Measurements from ENCODE around the gene BLOC1S5.

BLOC1S5 gene

GRCh38 chr6:8000188-8000596 lies 64.0 kb downstream of the BLOC1S5 start:
- no peak for ATAC-seq
- no peak for TF ChIP-seq POU6F1 (CRISPR knock-in tag; IDR thresholded peaks at IDR 0.05; ENCODE audit: borderline replicate concordance, low read depth)
- TF ChIP-seq GLIS3 (CRISPR knock-in tag; IDR thresholded peaks at IDR 0.05): no peak
- TF ChIP-seq ZNF8 (CRISPR knock-in tag; IDR thresholded peaks at IDR 0.05): no peak
- no peak for TF ChIP-seq OSR1 (CRISPR knock-in tag; IDR thresholded peaks at IDR 0.05)
- TF ChIP-seq ZC3H10 (CRISPR knock-in tag; IDR thresholded peaks at IDR 0.05): no peak
- no peak for TF ChIP-seq ESRRG (CRISPR knock-in tag; IDR thresholded peaks at IDR 0.05)
- no peak for TF ChIP-seq ZFP3 (CRISPR knock-in tag; IDR thresholded peaks at IDR 0.05)
- TF ChIP-seq TOX (CRISPR knock-in tag; IDR thresholded peaks at IDR 0.05; ENCODE audit: borderline replicate concordance): no peak
- TF ChIP-seq RARB (CRISPR knock-in tag; IDR thresholded peaks at IDR 0.05): no peak
- TF ChIP-seq CSDC2 (CRISPR knock-in tag; IDR thresholded peaks at IDR 0.05): no peak
- TF ChIP-seq, protein P1, sequence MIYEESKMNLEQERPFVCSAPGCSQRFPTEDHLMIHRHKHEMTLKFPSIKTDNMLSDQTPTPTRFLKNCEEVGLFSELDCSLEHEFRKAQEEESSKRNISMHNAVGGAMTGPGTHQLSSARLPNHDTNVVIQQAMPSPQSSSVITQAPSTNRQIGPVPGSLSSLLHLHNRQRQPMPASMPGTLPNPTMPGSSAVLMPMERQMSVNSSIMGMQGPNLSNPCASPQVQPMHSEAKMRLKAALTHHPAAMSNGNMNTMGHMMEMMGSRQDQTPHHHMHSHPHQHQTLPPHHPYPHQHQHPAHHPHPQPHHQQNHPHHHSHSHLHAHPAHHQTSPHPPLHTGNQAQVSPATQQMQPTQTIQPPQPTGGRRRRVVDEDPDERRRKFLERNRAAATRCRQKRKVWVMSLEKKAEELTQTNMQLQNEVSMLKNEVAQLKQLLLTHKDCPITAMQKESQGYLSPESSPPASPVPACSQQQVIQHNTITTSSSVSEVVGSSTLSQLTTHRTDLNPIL (CRISPR knock-in tag; IDR thresholded peaks at IDR 0.05; ENCODE audit: low read depth): no peak

DNA sequence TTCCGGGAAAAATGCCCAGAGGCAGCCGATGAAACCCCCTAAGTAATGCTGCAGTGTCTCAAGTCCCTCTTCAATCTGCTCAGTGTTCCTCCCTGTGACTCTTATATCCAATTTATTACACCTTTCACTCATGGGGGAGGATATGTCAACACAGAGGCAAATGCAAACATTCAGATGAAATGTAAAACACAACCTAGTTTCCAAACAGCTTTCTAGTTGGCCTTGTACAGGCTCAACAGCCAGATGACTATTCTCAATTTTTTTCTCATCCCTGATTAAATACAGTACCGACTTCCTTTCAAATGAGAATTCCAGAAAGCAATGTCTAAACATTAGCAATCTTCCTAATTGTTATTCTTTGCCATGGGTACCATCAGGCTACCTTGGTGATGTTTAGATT lies 65.0 kb downstream of the BLOC1S5 start:
- no peak for ATAC-seq
- no peak for TF ChIP-seq ZFP30 (CRISPR knock-in tag; IDR thresholded peaks at IDR 0.05)
- TF ChIP-seq ZNF565 (CRISPR knock-in tag; conservative IDR thresholded peaks at IDR 0.05; ENCODE audit: low read depth): no peak
- no peak for TF ChIP-seq ZC3H10 (CRISPR knock-in tag; IDR thresholded peaks at IDR 0.05)
- TF ChIP-seq OSR1 (CRISPR knock-in tag; IDR thresholded peaks at IDR 0.05): no peak
- no peak for TF ChIP-seq POU6F1 (CRISPR knock-in tag; IDR thresholded peaks at IDR 0.05; ENCODE audit: borderline replicate concordance, low read depth)
- TF ChIP-seq ARNTL (CRISPR knock-in tag; IDR thresholded peaks at IDR 0.05; ENCODE audit: borderline replicate concordance, low read depth): no peak
- no peak for TF ChIP-seq ZFP3 (CRISPR knock-in tag; IDR thresholded peaks at IDR 0.05)
- no peak for TF ChIP-seq TSHZ2 (CRISPR knock-in tag; IDR thresholded peaks at IDR 0.05)

GRCh38 chr6:7998103-7998725 lies 66.0 kb downstream of the BLOC1S5 start:
- peak; percentile 72 for TF ChIP-seq ISL1 (CRISPR knock-in tag; IDR thresholded peaks at IDR 0.05)
- TF ChIP-seq PPARA (CRISPR knock-in tag; IDR thresholded peaks at IDR 0.05; ENCODE audit: borderline replicate concordance): no peak
- no peak for ATAC-seq

GRCh38 chr6:7997286-7997685 lies 66.9 kb downstream of the BLOC1S5 start:
- TF ChIP-seq ZFP30 (CRISPR knock-in tag; IDR thresholded peaks at IDR 0.05) (no peak), POU6F1 (CRISPR knock-in tag; IDR thresholded peaks at IDR 0.05; ENCODE audit: borderline replicate concordance, low read depth) (no peak), TCF4 (CRISPR knock-in tag; IDR thresholded peaks at IDR 0.05; ENCODE audit: borderline replicate concordance) (no peak), ARNTL (CRISPR knock-in tag; IDR thresholded peaks at IDR 0.05; ENCODE audit: borderline replicate concordance, low read depth) (no peak), PPARA (CRISPR knock-in tag; IDR thresholded peaks at IDR 0.05; ENCODE audit: borderline replicate concordance) (no peak), ISL1 (CRISPR knock-in tag; IDR thresholded peaks at IDR 0.05) (peak; percentile 87)
- ATAC-seq: no peak; the same call in 2 of the 3 replicates

All from SK-N-SH treated with all-trans-retinoic acid at 6 μM for 48 hours (cell line).